ENCODE measurements around the gene MARS1.
"Not testable (repeated sequence)": the region's sequence is repeated elsewhere in the genome, so short reads cannot be mapped to it uniquely, and the experiment has no call there.

MARS1 gene

GRCh38 chr12:57553343-57554202, 65.7 kb downstream of the MARS1 start:
- DNase-seq = no peak

- no peak for DNase-seq
Measured at GRCh38 chr12:57554453-57554852, 66.6 kb downstream of the MARS1 start.

GRCh38 chr12:57554897-57555296, 67.0 kb downstream of the MARS1 start:
- DNase-seq = no peak

DNA sequence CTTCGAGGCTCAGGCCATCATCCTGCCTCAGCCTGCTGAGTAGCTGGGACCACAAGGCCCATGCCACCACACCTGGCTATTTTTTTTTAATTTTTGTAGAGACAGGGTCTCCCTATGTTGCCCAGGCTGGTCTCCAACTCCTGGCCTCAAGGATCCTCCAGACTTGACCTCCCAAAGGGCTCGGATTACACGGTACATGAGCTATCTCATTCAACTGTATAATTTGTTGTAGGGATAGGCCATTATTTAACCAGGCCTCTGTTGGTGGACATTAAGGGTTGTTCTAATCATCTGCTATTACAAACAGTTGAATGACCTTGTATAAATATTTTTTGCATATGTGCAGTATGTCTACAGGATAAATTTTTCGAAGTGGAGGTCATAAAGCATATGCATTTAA, 71.0 kb downstream of the MARS1 start:
- no peak for DNase-seq

GRCh38 chr12:57560516-57560915, 72.6 kb downstream of the MARS1 start:
- no peak for DNase-seq

GRCh38 chr12:57561117-57561516, 73.2 kb downstream of the MARS1 start:
- DNase-seq = not testable (repeated sequence)

- no peak for DNase-seq
Measured at GRCh38 chr12:57563358-57563757, 75.5 kb downstream of the MARS1 start.

DNA sequence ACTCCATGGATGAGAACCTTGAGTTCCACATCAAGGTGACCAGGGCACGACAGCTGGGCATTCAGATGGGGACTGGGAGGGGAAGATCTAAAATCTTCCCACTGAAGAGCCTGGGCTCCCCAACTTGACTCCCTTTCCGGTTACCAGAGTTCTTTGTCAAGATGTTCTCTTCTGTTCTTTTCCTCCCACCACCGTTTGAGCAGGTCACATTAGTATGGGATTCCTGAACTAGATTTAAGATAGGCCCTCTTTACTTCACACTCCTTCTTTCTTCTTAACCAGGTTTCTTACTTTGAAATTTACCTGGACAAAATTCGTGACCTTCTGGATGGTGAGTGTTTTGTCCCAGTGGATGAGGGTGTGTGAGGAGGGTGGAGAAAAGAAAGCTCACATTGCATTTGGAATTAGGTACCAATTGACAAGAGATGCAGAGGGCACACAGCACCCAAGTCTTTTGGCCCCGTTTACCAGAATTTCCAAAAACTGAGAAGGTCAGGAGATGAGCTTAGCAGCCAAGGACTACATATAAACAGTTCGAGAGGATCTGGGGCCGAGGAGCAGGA, 76.4 kb downstream of the MARS1 start:
- DNase-seq = no peak
